Trophoblast cell (in vitro differentiated cells and primary cell): ENCODE measurements around the gene RSPH10B.
"Not testable (repeated sequence)": the region's sequence is repeated elsewhere in the genome, so short reads cannot be mapped to it uniquely, and the experiment has no call there.

Experiments used
- DNase-seq, 2 donors: peaks; one replicate each; pipeline ENCODE4 v3.0.0-alpha.2; 2016
- H2AFZ ChIP-seq: 2 replicates; pipeline ENCODE4 v1.6.1; 2013; ENCODE audit warnings: low read length, moderate library complexity, mild to moderate bottlenecking; ENCODE audit not compliant: insufficient read depth, poor library complexity
- H2AK5ac ChIP-seq: 2 replicates; pipeline ENCODE4 v1.6.1; 2013; ENCODE audit warnings: mild to moderate bottlenecking, low read length
- H2BK120ac ChIP-seq: 2 replicates; pipeline ENCODE4 v1.6.1; 2013; ENCODE audit warnings: low read length, mild to moderate bottlenecking, moderate library complexity; ENCODE audit not compliant: insufficient read depth, poor library complexity
- H2BK12ac ChIP-seq: 2 replicates; pipeline ENCODE4 v1.6.1; 2013; ENCODE audit warnings: mild to moderate bottlenecking, low read length, moderate library complexity
- H2BK5ac ChIP-seq: 2 replicates; pipeline ENCODE4 v1.6.1; 2013; ENCODE audit warnings: low read length, low read depth, moderate library complexity, mild to moderate bottlenecking; ENCODE audit not compliant: poor library complexity
- H3K14ac ChIP-seq: 2 replicates; pipeline ENCODE4 v1.6.1; 2013; ENCODE audit warnings: mild to moderate bottlenecking, low read length
- H3K18ac ChIP-seq: 2 replicates; pipeline ENCODE4 v1.6.1; 2013; ENCODE audit warnings: mild to moderate bottlenecking, low read length
- H3K23ac ChIP-seq: 2 replicates; pipeline ENCODE4 v1.6.1; 2013; ENCODE audit warnings: low read length
- H3K27ac ChIP-seq: 2 replicates; pipeline ENCODE4 v1.5.1; 2013; ENCODE audit warnings: low read depth, mild to moderate bottlenecking, inconsistent platforms, low read length, moderate library complexity
- H3K27me3 ChIP-seq: 2 replicates; pipeline ENCODE4 v1.6.1; 2013; ENCODE audit warnings: inconsistent platforms, mild to moderate bottlenecking, low read length, moderate library complexity; ENCODE audit not compliant: insufficient read depth
- H3K36me3 ChIP-seq, 2 experiments: 1 replicate in 1 of 2; 2 replicates in 1 of 2; pipeline ENCODE4 v1.6.1; 2013; ENCODE audit warnings: low read length in 2 of 2, mild to moderate bottlenecking in 2 of 2, moderate library complexity in 1 of 2; ENCODE audit not compliant: insufficient read depth in 2 of 2, control insufficient read depth in 1 of 2
- H3K4ac ChIP-seq: 2 replicates; pipeline ENCODE4 v1.6.1; 2013; ENCODE audit warnings: low read depth, mild to moderate bottlenecking, low read length, moderate library complexity
- H3K4me1 ChIP-seq, 2 experiments: 1 replicate in 1 of 2; 2 replicates in 1 of 2; pipeline ENCODE4 v1.6.1; 2013; ENCODE audit warnings: low read length in 2 of 2, mild to moderate bottlenecking in 2 of 2, moderate library complexity in 1 of 2; ENCODE audit not compliant: insufficient read depth in 2 of 2, control insufficient read depth in 1 of 2
- H3K4me2 ChIP-seq: 2 replicates; pipeline ENCODE4 v1.6.1; 2013; ENCODE audit warnings: inconsistent platforms, mild to moderate bottlenecking, low read length, moderate library complexity
- H3K4me3 ChIP-seq: 2 replicates; pipeline ENCODE4 v1.5.1; 2013; ENCODE audit warnings: mild to moderate bottlenecking, low read depth, low read length, inconsistent platforms
- H3K79me1 ChIP-seq: one replicate; pipeline ENCODE4 v1.6.1; 2013; ENCODE audit warnings: low read length
- H3K79me2 ChIP-seq: 2 replicates; pipeline ENCODE4 v1.6.1; 2013; ENCODE audit warnings: low read length, mild to moderate bottlenecking; ENCODE audit not compliant: control insufficient read depth, insufficient read depth, poor library complexity
- H3K9ac ChIP-seq: 2 replicates; pipeline ENCODE4 v1.6.1; 2013; ENCODE audit warnings: mild to moderate bottlenecking, low read length
- H3K9me3 ChIP-seq: 2 replicates; pipeline ENCODE4 v1.6.1; 2013; ENCODE audit warnings: low read depth, mild to moderate bottlenecking, control low read depth, inconsistent platforms, low read length; ENCODE audit not compliant: insufficient read depth
- H4K12ac ChIP-seq: 2 replicates; pipeline ENCODE4 v1.6.1; 2013; ENCODE audit warnings: low read depth, mild to moderate bottlenecking, low read length, moderate library complexity
- H4K8ac ChIP-seq: 2 replicates; pipeline ENCODE4 v1.6.1; 2013; ENCODE audit warnings: low read depth, mild to moderate bottlenecking, low read length, moderate library complexity
- H4K91ac ChIP-seq: one replicate; pipeline ENCODE4 v1.6.1; 2013; ENCODE audit warnings: low read depth, mild to moderate bottlenecking, low read length, moderate library complexity
- WGBS: extraction: QIAGEN DNeasy Blood & Tissue Kit; methylation state at CpG from one replicate; pipeline ENCODE4 v1.1.7; 2013; ENCODE audit warnings: missing lambda C conversion rate; ENCODE audit not compliant: insufficient read length, insufficient coverage; ENCODE audit errors: extremely low coverage; 5-methylcytosine and 5-hydroxymethylcytosine counted together

RSPH10B gene

DNA sequence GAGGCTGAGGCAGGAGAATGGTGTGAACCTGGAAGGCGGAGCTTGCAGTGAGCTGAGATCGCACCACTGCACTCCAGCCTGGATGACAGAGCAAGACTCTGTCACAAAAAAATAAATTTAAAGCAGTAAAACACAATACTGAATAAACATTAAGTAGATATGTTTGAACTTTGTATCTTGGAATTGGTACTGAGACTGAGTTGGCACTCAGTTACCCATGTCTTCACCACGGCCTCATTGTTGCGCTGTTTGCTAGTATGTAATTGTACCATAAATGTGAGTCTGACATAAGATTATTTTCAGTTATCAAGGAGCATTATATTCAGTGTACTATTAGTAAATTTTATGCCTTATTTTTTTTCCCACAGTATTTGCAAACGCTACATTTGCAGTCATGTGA, 65.8 kb downstream of the RSPH10B start:
- not testable (repeated sequence) for H2BK5ac ChIP-seq

DNA sequence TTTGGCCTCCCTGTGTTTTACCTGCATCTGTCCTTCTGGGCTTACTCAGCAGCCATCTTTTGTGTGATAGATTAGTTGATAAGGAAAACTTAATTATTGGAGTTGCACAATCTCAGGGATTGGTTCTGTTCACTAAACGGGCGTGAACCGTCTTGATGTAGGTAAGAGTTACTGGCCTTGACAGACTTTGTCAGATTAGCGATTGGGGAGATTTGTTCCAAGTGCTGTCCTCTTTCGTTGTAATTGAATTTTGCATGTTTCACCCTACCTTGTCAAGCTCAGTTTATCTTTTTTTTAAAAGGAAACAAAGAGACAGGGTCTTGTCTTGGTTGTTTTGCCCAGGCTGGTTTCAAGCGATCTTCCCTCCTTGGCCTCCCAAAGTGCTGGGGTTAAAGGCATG, 67.5 kb downstream of the RSPH10B start:
- H3K4ac ChIP-seq, H3K23ac ChIP-seq, H4K91ac ChIP-seq, H2BK120ac ChIP-seq, H3K4me2 ChIP-seq, H4K8ac ChIP-seq, H3K9ac ChIP-seq, H2BK12ac ChIP-seq, DNase-seq, H3K4me3 ChIP-seq, H2BK5ac ChIP-seq, H2AFZ ChIP-seq, H3K4me1 ChIP-seq, H3K18ac ChIP-seq, H2AK5ac ChIP-seq, H3K79me2 ChIP-seq, H3K27ac ChIP-seq, H3K14ac ChIP-seq, H4K12ac ChIP-seq, H3K79me1 ChIP-seq, H3K9me3 ChIP-seq, H3K27me3 ChIP-seq: not testable (repeated sequence)
- no CpG with 5 or more reads among the region's 6 CpGs for WGBS
- peaks cover 6 to 21% of the 10 kb centered on the region in 2 experiments for H3K36me3 ChIP-seq

More for the DNA sequence above, 65.8 kb downstream of the RSPH10B start:
- H3K36me3 ChIP-seq = peaks cover 8 to 23% of the 10 kb centered on the region in 2 experiments
- no CpG with 5 or more reads among the region's 5 CpGs for WGBS
- H3K9me3 ChIP-seq, H3K9ac ChIP-seq, H3K4ac ChIP-seq, H3K23ac ChIP-seq, H3K4me1 ChIP-seq, H4K8ac ChIP-seq, H3K27ac ChIP-seq, H3K14ac ChIP-seq, H4K91ac ChIP-seq, H3K79me2 ChIP-seq, H3K27me3 ChIP-seq, H3K18ac ChIP-seq, H2AK5ac ChIP-seq, H2BK12ac ChIP-seq, H2AFZ ChIP-seq, DNase-seq, H3K79me1 ChIP-seq, H4K12ac ChIP-seq, H3K4me2 ChIP-seq, H2BK120ac ChIP-seq, H3K4me3 ChIP-seq: not testable (repeated sequence)

- peak within 1 kb of the TSS; percentile 79 for H4K8ac ChIP-seq
- H3K79me1 ChIP-seq, H4K91ac ChIP-seq, H2BK120ac ChIP-seq, H2BK5ac ChIP-seq, H3K9me3 ChIP-seq, H3K4me2 ChIP-seq, H2BK12ac ChIP-seq, H3K79me2 ChIP-seq, H3K4me3 ChIP-seq, H3K4me1 ChIP-seq, H3K4ac ChIP-seq, H3K36me3 ChIP-seq, H3K9ac ChIP-seq, H2AK5ac ChIP-seq, H3K14ac ChIP-seq, H3K18ac ChIP-seq, H3K27me3 ChIP-seq, H3K23ac ChIP-seq, H3K27ac ChIP-seq: not testable (repeated sequence)
- H2AFZ ChIP-seq = peak within 1 kb of the TSS; percentile 63
- no CpG with 5 or more reads among the region's 64 CpGs for WGBS
- DNase-seq = peak; percentile 48 to 57
- peak within 1 kb of the TSS; percentile 75 for H4K12ac ChIP-seq
Observed at GRCh38 chr7:5898480-5899224, 71.8 kb downstream of the RSPH10B start, which contains the start of gene CCZ1. TSS of gene CCZ1 (plus strand) at chr7:5898733. CDS start at chr7:5898800, 67 bp downstream.

GRCh38 chr7:5897369-5897919, 73.0 kb downstream of the RSPH10B start:
- not testable (repeated sequence) for H2BK5ac ChIP-seq, H3K79me1 ChIP-seq, H3K14ac ChIP-seq, H4K8ac ChIP-seq, H3K36me3 ChIP-seq, H3K4me1 ChIP-seq, H2AFZ ChIP-seq, H3K4me3 ChIP-seq, H2BK12ac ChIP-seq, H2AK5ac ChIP-seq, H3K27me3 ChIP-seq, H3K9me3 ChIP-seq, DNase-seq, H3K4ac ChIP-seq, H3K4me2 ChIP-seq, H2BK120ac ChIP-seq, H3K9ac ChIP-seq, H3K18ac ChIP-seq, H4K91ac ChIP-seq, H3K27ac ChIP-seq, H3K79me2 ChIP-seq, H4K12ac ChIP-seq, H3K23ac ChIP-seq
- no CpG with 5 or more reads among the region's 13 CpGs for WGBS
